K562 (cell line): Measurements from ENCODE around the gene SPRING1. TPM values are rescaled to one million over a fixed set of nuclear protein-coding genes. Genes with fewer than 3 reads are reported as not detected.

Experiments
- CBX1 ChIP-seq: sonication (generic); IDR thresholded peaks from 2 replicates; pipeline ENCODE4 v1.6.1; 2016; ENCODE audit warnings: antibody characterized with exemption, low read depth, mild to moderate bottlenecking
- CBX5 ChIP-seq: IDR thresholded peaks from 2 replicates; pipeline ENCODE4 v1.6.1; 2014; ENCODE audit warnings: low read depth, borderline replicate concordance
- CEBPG ChIP-seq, 3 experiments: fragments of 200-800 bp in 1 of 3; sonication (Bioruptor generic) in 1 of 3; sonication (generic) in 1 of 3; formaldehyde crosslinking in 1 of 3; IDR thresholded peaks in 2 of 3; conservative IDR thresholded peaks in 1 of 3; 2 replicates each; pipeline versions ENCODE4 v1.6.1 to v1.8.0; 2016 to 2022; ENCODE audit warnings: missing compliant biosample characterization in 2 of 3, missing genetic modification characterization in 2 of 3, mild to moderate bottlenecking in 1 of 3, missing genetic modification reagents in 1 of 3
- FOXK1 ChIP-seq: sonication (generic); formaldehyde crosslinking; IDR thresholded peaks from 2 replicates; pipeline ENCODE4 v1.8.0; 2022; ENCODE audit warnings: missing genetic modification reagents, mild to moderate bottlenecking, borderline replicate concordance
- HDAC2 ChIP-seq: fragments of 450-650 bp; IDR thresholded peaks from 2 replicates; pipeline ENCODE4 v1.6.1; 2016; ENCODE audit warnings: mild to moderate bottlenecking
- HDAC8 ChIP-seq: fragments of 450-650 bp; IDR thresholded peaks from 2 replicates; pipeline ENCODE4 v1.6.1; 2016; ENCODE audit warnings: mild to moderate bottlenecking, missing genetic modification characterization, moderate library complexity, missing compliant biosample characterization
- MYC ChIP-seq, 2 experiments: fragments of 250-450 bp in 1 of 2; sonication (Bioruptor Pico) in 1 of 2; IDR thresholded peaks; 2 replicates each; pipeline versions ENCODE4 v1.5.1 to v1.6.1; 2012 to 2021; ENCODE audit warnings: low read depth in 2 of 2, borderline replicate concordance in 1 of 2, improper control_type of control experiment in 1 of 2, low read length in 1 of 2, mild to moderate bottlenecking in 1 of 2, moderate library complexity in 1 of 2
- PHF8 ChIP-seq: fragments of 200-600 bp; sonication (generic); IDR thresholded peaks from 2 replicates; pipeline ENCODE4 v1.6.1; 2012; ENCODE audit warnings: mixed run types, mild to moderate bottlenecking, inconsistent platforms, low read length, moderate library complexity, borderline replicate concordance
- REST ChIP-seq, 2 experiments: fragments of 450-650 bp; formaldehyde crosslinking in 1 of 2; IDR thresholded peaks; 2 replicates each; pipeline versions ENCODE4 v1.4.0 to v1.6.1; 2014 to 2020; ENCODE audit warnings: mild to moderate bottlenecking in 2 of 2, borderline replicate concordance in 1 of 2, low read depth in 1 of 2
- SMAD1 ChIP-seq: fragments of 150-350 bp; IDR thresholded peaks from 2 replicates; pipeline ENCODE4 v1.6.1; 2014; ENCODE audit warnings: low read length, low read depth; ENCODE audit not compliant: partially characterized antibody
- TEAD2 ChIP-seq: fragments of 450-650 bp; IDR thresholded peaks from 2 replicates; pipeline ENCODE4 v1.6.1; 2016; ENCODE audit warnings: missing genetic modification characterization, control low read depth, missing compliant biosample characterization
- TFAP4 ChIP-seq: sonication (generic); formaldehyde crosslinking; IDR thresholded peaks from 2 replicates; pipeline ENCODE4 v1.8.0; 2022; ENCODE audit warnings: missing genetic modification reagents, mild to moderate bottlenecking, moderate library complexity, borderline replicate concordance
- VEZF1 ChIP-seq: fragments of 200-800 bp; sonication (Bioruptor generic); IDR thresholded peaks from 2 replicates; pipeline ENCODE4 v1.6.1; 2017; ENCODE audit warnings: missing genetic modification characterization, missing compliant biosample characterization
- polyA plus RNA-seq, 8 experiments: library from polyadenylated mRNA; depleted of rRNA in 4 of 8; stranded (reverse) in 5 of 8; unstranded in 3 of 8; fragments of >200 nt; fragmentation: Nextera tagmentation in 2 of 8; fragmentation: Illumina TruSeq in 1 of 8; extraction: Ambion mirVana in 2 of 8; extraction: Trizol in 1 of 8; gene quantifications; 2 replicates each; pipeline versions ENCODE4 v1.2.1 to v1.2.3, GENCODE V29; 2011 to 2014; ENCODE audit warnings: inconsistent platforms in 1 of 8, missing spikeins in 1 of 8
- total RNA-seq, 7 experiments: library from RNA; depleted of rRNA in 6 of 7; stranded (reverse); fragments of >200 nt in 6 of 7; fragmentation: Illumina TruSeq in 2 of 7; extraction: Trizol in 2 of 7; gene quantifications; 2 replicates each; pipeline versions ENCODE4 v1.2.1 to v1.2.3, GENCODE V29; 2011 to 2021; ENCODE audit warnings: low replicate concordance in 1 of 7

The SPRING1 gene
- total and polyA plus RNA-seq, 9 of the 15 experiments (the other 6 are each of a cell fraction or from before 2014, with no cell fraction given), result 1.1 to 20.0 (median 8.0) TPM

DNA sequence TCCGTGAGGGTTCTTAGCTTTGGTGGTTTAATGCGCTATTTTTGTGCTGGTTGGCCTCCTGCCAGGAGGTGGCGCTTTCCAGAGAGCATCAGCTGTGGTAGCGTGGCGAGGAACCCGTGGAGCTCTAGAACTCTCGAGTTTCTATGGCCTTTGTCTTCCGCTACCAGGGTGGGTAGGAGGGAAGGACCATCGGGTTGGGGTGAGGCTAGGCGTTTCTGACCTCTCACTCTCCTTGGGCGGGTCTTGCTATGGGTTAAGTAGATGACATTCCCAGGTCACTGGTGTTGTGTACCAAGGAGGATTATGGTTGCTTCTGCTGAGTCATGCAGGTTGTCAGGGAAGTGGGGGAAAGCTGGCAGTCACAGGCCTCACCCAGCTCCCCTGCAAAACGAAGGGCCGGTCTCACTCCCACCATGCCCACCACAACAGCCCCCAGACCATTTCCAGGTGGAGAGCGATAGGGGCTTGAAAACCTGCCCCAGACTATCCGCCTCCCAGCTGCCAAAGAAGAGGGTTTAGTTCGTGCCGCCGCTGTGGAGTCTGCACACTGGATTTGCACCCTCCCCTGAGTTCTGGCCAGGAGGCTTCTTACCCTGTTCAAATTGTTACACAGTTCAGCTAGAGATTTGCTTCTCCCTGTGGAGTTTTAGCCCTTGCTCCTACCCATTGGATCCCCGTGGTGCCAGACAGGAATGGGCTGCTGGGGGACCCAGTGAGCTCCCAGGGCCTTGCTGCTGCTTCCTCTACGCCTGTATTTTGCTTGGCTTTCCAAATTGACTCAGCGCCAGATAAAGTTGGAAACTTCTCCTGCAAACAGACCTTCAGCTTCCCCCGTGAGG, 22.1 kb upstream of the SPRING1 start (continued):
- TF ChIP-seq REST (IDR thresholded peaks at IDR 0.05; ENCODE audit: borderline replicate concordance) (0 out of 2 replicates have a peak, but pooled peaks have one; percentile 14), REST (CRISPR knock-in tag; IDR thresholded peaks at IDR 0.05; ENCODE audit: low read depth) (no peak), HDAC8 (tag) (no peak), SMAD1 (no peak), PHF8 (peak; percentile 67), TEAD2 (no peak), MYC (IDR thresholded peaks at IDR 0.05; ENCODE audit: low read depth, low read length) (peak; percentile 57; the same call in 1 of the 2 replicates), MYC (CRISPR knock-in tag; IDR thresholded peaks at IDR 0.05; ENCODE audit: borderline replicate concordance, low read depth) (no peak), CBX5 (no peak), CEBPG (CRISPR knock-in tag; IDR thresholded peaks at IDR 0.05) (no peak), CEBPG (tag; conservative IDR thresholded peaks at IDR 0.05 in 1 of 2, IDR thresholded peaks at IDR 0.05 in 1 of 2) (no peak), HDAC2 (peak; percentile 65), VEZF1 (CRISPR knock-in tag) (0 out of 2 replicates have a peak, but pooled peaks have one; percentile 12), CBX1 (no peak), TFAP4 (CRISPR knock-in tag) (peak; percentile 99), FOXK1 (no peak)
